SK-N-SH (cell line): Measurements from ENCODE around the gene ANAPC2. TPM values are rescaled to one million over a fixed set of nuclear protein-coding genes. Genes with fewer than 3 reads are reported as not detected.

ENCODE experiments used
- CTCF ChIA-PET: fragments of 300-600, 350-600 bp; formaldehyde crosslinking; extraction: SDS; loops from one replicate; lab custom pipeline; 2021; lab: Yijun Ruan, JAX
- POLR2A ChIA-PET: fragments of 350-600 bp; sonication (Branson Sonifier 250); formaldehyde crosslinking; extraction: SDS; loops from one replicate; lab custom pipeline; 2020; ENCODE audit warnings: antibody characterized with exemption, inconsistent platforms; lab: Yijun Ruan, JAX
- DNase-seq: peaks from one replicate; pipeline ENCODE4 v3.0.0; 2012
- H2AFZ ChIP-seq: fragments of 200-600 bp; sonication (generic); 2 replicates; pipeline ENCODE4 v1.8.1; 2016; ENCODE audit warnings: antibody characterized with exemption, mild to moderate bottlenecking, low read depth
- H3F3A ChIP-seq: fragments of 200-600 bp; sonication (generic); replicated peaks from 2 replicates; pipeline ENCODE3; 2016; ENCODE audit warnings: antibody characterized with exemption, mild to moderate bottlenecking; ENCODE audit not compliant: insufficient read depth
- H3K27ac ChIP-seq, 2 experiments: fragments of 200-500 bp in 1 of 2; fragments of 200-600 bp in 1 of 2; sonication (Bioruptor generic) in 1 of 2; sonication (generic), shearing (Covaris generic) in 1 of 2; 2 replicates each; pipeline versions ENCODE4 v1.5.1 to v1.6.1; 2014 to 2016; ENCODE audit warnings: low read depth in 2 of 2, inconsistent platforms in 1 of 2, low read length in 1 of 2, mild to moderate bottlenecking in 1 of 2, mixed read lengths in 1 of 2
- H3K27me3 ChIP-seq: fragments of 200-600 bp; sonication (generic), shearing (Covaris generic); 2 replicates; pipeline ENCODE4 v1.6.1; 2016; ENCODE audit warnings: mixed run types; ENCODE audit not compliant: insufficient read depth
- H3K36me3 ChIP-seq, 2 experiments: fragments of 200-500 bp in 1 of 2; fragments of 200-600 bp in 1 of 2; sonication (Bioruptor generic) in 1 of 2; sonication (generic) in 1 of 2; replicated peaks in 1 of 2; 2 replicates each; pipeline versions ENCODE3 to v1.5.1; 2014 to 2016; ENCODE audit warnings: low read length in 1 of 2, mild to moderate bottlenecking in 1 of 2; ENCODE audit not compliant: insufficient read depth in 2 of 2, control insufficient read depth in 1 of 2
- H3K4me1 ChIP-seq, 2 experiments: fragments of 200-500 bp in 1 of 2; fragments of 200-600 bp in 1 of 2; sonication (Bioruptor generic) in 1 of 2; sonication (generic), shearing (Covaris generic) in 1 of 2; 2 replicates each; pipeline versions ENCODE4 v1.5.1 to v1.6.1; 2014 to 2016; ENCODE audit warnings: low read depth in 1 of 2, low read length in 1 of 2, mixed run types in 1 of 2; ENCODE audit not compliant: insufficient read depth in 2 of 2, control insufficient read depth in 1 of 2
- H3K4me2 ChIP-seq: fragments of 200-600 bp; sonication (generic), shearing (Covaris generic); 2 replicates; pipeline ENCODE4 v1.6.1; 2017; ENCODE audit warnings: mixed run types
- H3K4me3 ChIP-seq, 2 experiments: fragments of 200-500 bp in 1 of 2; fragments of 200-600 bp in 1 of 2; sonication (Bioruptor generic) in 1 of 2; sonication (generic), shearing (Covaris generic) in 1 of 2; 2 replicates each; pipeline versions ENCODE4 v1.5.1 to v1.8.1; 2014 to 2016; ENCODE audit warnings: low read depth in 2 of 2, inconsistent platforms in 1 of 2, low read length in 1 of 2, mild to moderate bottlenecking in 1 of 2, mixed read lengths in 1 of 2, moderate library complexity in 1 of 2
- H3K79me2 ChIP-seq: fragments of 200-600 bp; sonication (generic); 2 replicates; pipeline ENCODE4 v1.8.1; 2017; ENCODE audit warnings: mild to moderate bottlenecking; ENCODE audit not compliant: insufficient read depth
- H3K9ac ChIP-seq: fragments of 200-600 bp; sonication (generic); 2 replicates; pipeline ENCODE4 v1.6.1; 2017; ENCODE audit warnings: mixed run types
- H3K9me2 ChIP-seq: fragments of 200-600 bp; sonication (generic); 2 replicates; pipeline ENCODE4 v1.6.1; 2017; ENCODE audit warnings: mixed run types
- H3K9me3 ChIP-seq: fragments of 200-600 bp; sonication (generic); 2 replicates; pipeline ENCODE4 v1.6.1; 2017; ENCODE audit warnings: mixed run types, mild to moderate bottlenecking, moderate library complexity
- H4K20me1 ChIP-seq: fragments of 200-600 bp; sonication (generic); 2 replicates; pipeline ENCODE4 v1.6.1; 2017; ENCODE audit warnings: mild to moderate bottlenecking, mixed run types; ENCODE audit not compliant: insufficient read depth
- EP300 ChIP-seq, 2 experiments: IDR thresholded peaks; 2 replicates each; pipeline versions ENCODE4 v1.4.0 to v1.6.1; 2012; ENCODE audit warnings: borderline replicate concordance in 1 of 2, low read depth in 1 of 2, low read length in 1 of 2
- EZH2phosphoT487 ChIP-seq: fragments of 200-600 bp; sonication (generic); IDR thresholded peaks from 2 replicates; pipeline ENCODE4 v1.6.1; 2017; ENCODE audit warnings: low read depth, mixed run types, mild to moderate bottlenecking, antibody characterized with exemption, moderate library complexity, borderline replicate concordance
- FOSL2 ChIP-seq: IDR thresholded peaks from 2 replicates; pipeline ENCODE4 v1.4.0; 2012; ENCODE audit warnings: low read depth, mild to moderate bottlenecking, moderate library complexity, borderline replicate concordance
- GATA2 ChIP-seq: sonication (generic); formaldehyde crosslinking; IDR thresholded peaks from 2 replicates; pipeline ENCODE4 v1.5.0; 2020; ENCODE audit warnings: mild to moderate bottlenecking, missing genetic modification reagents
- MAX ChIP-seq: IDR thresholded peaks from 2 replicates; pipeline ENCODE4 v1.4.0; 2012; ENCODE audit warnings: low read depth
- MXI1 ChIP-seq: IDR thresholded peaks from 2 replicates; pipeline ENCODE4 v1.6.1; 2012; ENCODE audit warnings: mild to moderate bottlenecking, low read depth, low read length, improper control_type of control experiment
- NRF1 ChIP-seq: IDR thresholded peaks from 2 replicates; pipeline ENCODE4 v1.6.1; 2012; ENCODE audit warnings: low read depth, mild to moderate bottlenecking, low read length
- POLR2AphosphoS5 ChIP-seq: IDR thresholded peaks from 2 replicates; pipeline ENCODE4 v1.6.1; 2012; ENCODE audit warnings: low read depth, low read length
- RAD21 ChIP-seq: IDR thresholded peaks from 2 replicates; pipeline ENCODE4 v1.6.1; 2012; ENCODE audit warnings: mild to moderate bottlenecking, low read length
- RCOR1 ChIP-seq: fragments of 150-350 bp; IDR thresholded peaks from 2 replicates; pipeline ENCODE4 v1.6.1; 2017; ENCODE audit warnings: antibody characterized with exemption, low read length
- REST ChIP-seq: IDR thresholded peaks from 2 replicates; pipeline ENCODE4 v1.6.1; 2012; ENCODE audit warnings: mild to moderate bottlenecking, low read depth, low read length, moderate library complexity
- RXRA ChIP-seq: IDR thresholded peaks from 2 replicates; pipeline ENCODE4 v1.4.0; 2012; ENCODE audit warnings: low read depth, mild to moderate bottlenecking, borderline replicate concordance
- SMC3 ChIP-seq: IDR thresholded peaks from 2 replicates; pipeline ENCODE4 v1.6.1; 2012; ENCODE audit warnings: low read depth, low read length, improper control_type of control experiment
- TEAD4 ChIP-seq: IDR thresholded peaks from 2 replicates; pipeline ENCODE4 v1.4.0; 2012; ENCODE audit warnings: mild to moderate bottlenecking, borderline replicate concordance; ENCODE audit not compliant: insufficient read depth
- YY1 ChIP-seq: IDR thresholded peaks from 2 replicates; pipeline ENCODE4 v1.4.0; 2012; ENCODE audit warnings: low read depth, mild to moderate bottlenecking
- WGBS: methylation state at CpG from one replicate; pipeline ENCODE4 v1.1.6; 2017; ENCODE audit warnings: low lambda C conversion rate; 5-methylcytosine and 5-hydroxymethylcytosine counted together
- polyA plus RNA-seq, 3 experiments: library from polyadenylated mRNA; depleted of rRNA; stranded (reverse); fragments of >200 nt; gene quantifications; 2 replicates each; pipeline ENCODE4 v1.2.3, GENCODE V29; 2012

The ANAPC2 gene
- polyA plus RNA-seq, 1 of the 3 experiments (the other 2 are of a cell fraction): 35.1 TPM

- Histone ChIP-seq H3K27me3 (no peaks in the 10 kb centered on the region), H3K27ac (no peak overlapping the region), H2AFZ (no peak overlapping the region), H3K4me3 (no peak overlapping the region), H3K4me1 (0 out of 4 replicates have a peak, but pooled peaks cover 0 to 5% of the 10 kb centered on the region in 2 experiments), H3K9me2 (no peaks in the 10 kb centered on the region), H4K20me1 (no peaks in the 10 kb centered on the region), H3K79me2 (no peaks in the 10 kb centered on the region), H3K4me2 (no peak overlapping the region), H3F3A (no peaks in the 10 kb centered on the region), H3K9ac (no peak overlapping the region), H3K36me3 (peaks cover 0 to 14% of the 10 kb centered on the region in 2 experiments), H3K9me3 (no peaks in the 10 kb centered on the region)
- POLR2A ChIA-PET: no interaction called here
- CTCF ChIA-PET: interaction anchor here (0.6 to 1.9 kb wide), 3 partner anchors 10 to 21 kb away, joined by 3 to 7 read pairs (median 6); partner anchors contain the start of gene RNF224
- TF ChIP-seq EZH2phosphoT487: no peak
- TF ChIP-seq RAD21: no peak
- TF ChIP-seq TEAD4: no peak
- TF ChIP-seq MXI1: no peak
- TF ChIP-seq FOSL2: no peak
- TF ChIP-seq RCOR1: no peak
- no peak for TF ChIP-seq SMC3
- TF ChIP-seq YY1: no peak
- TF ChIP-seq NRF1: no peak
- no peak for TF ChIP-seq REST
- TF ChIP-seq RXRA: no peak
- no peak for TF ChIP-seq MAX
- TF ChIP-seq EP300 (IDR thresholded peaks at IDR 0.05; ENCODE audit: borderline replicate concordance in 1 of 2, low read depth in 1 of 2, low read length in 1 of 2): no peak
- no peak for TF ChIP-seq POLR2AphosphoS5
- no peak for TF ChIP-seq GATA2 (CRISPR knock-in tag)
- DNase-seq: no peak
- WGBS: 95% methylated on average over 7 of the region's 22 CpGs
Measured at GRCh38 chr9:137215196-137215986, 27.0 kb upstream of the ANAPC2 start.
